T-helper 2 cell treated with Interferon-gamma antibody and Interleukin-4, amounts not matched to agents 5 μg/mL and 100 μg/mL, for 36 hours (primary cell): ENCODE measurements around the gene EHD1.

Experiments used
- DNase-seq: peaks from one replicate; pipeline ENCODE4 v3.0.0; 2021; ENCODE audit warnings: low spot score
- H3K27ac Mint-ChIP-seq: one replicate; pipeline ENCODE4 v1.8.0; 2021; ENCODE audit warnings: mild to moderate bottlenecking, mixed read lengths
- H3K27me3 Mint-ChIP-seq: one replicate; pipeline ENCODE4 v1.8.0; 2021; ENCODE audit warnings: low read depth, mixed read lengths
- H3K36me3 Mint-ChIP-seq: one replicate; pipeline ENCODE4 v1.8.0; 2021; ENCODE audit warnings: low read depth, mixed read lengths
- H3K4me1 Mint-ChIP-seq: one replicate; pipeline ENCODE4 v1.8.0; 2021; ENCODE audit warnings: low read depth, mixed read lengths
- H3K4me3 Mint-ChIP-seq: one replicate; pipeline ENCODE4 v1.8.0; 2022; ENCODE audit warnings: mild to moderate bottlenecking, moderate library complexity, mixed read lengths
- H3K9me3 Mint-ChIP-seq: one replicate; pipeline ENCODE4 v1.8.0; 2021; ENCODE audit warnings: mixed read lengths

The EHD1 gene

DNA sequence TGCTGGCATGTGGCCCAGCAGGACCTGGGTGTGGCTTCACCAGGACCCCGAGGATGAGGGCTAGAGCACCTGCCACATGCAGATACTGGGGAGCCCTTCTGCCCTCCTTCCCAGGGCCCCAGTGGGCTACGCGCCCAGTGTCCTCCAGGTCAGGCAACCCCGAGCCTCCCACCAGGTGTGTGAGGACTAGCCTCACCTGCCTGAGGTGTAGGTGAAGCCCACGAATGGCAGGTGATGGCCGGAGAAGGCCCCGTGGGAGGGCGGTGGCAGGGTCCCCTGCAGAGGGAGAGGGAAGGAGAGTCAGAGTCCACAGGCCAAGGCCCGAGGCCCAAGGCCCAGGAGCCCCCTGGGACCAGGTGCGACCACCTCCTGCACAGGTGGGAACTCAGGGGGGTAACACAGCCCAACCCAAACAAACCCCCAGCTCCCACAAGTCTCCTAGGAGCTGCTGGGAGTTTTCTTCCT is 40.5 kb downstream of the EHD1 start:
- H3K4me1 Mint-ChIP-seq = peaks cover 2% of the 10 kb centered on the region
- no peaks in the 10 kb centered on the region for H3K36me3 Mint-ChIP-seq
- H3K27ac Mint-ChIP-seq = no peak overlapping the region
- H3K27me3 Mint-ChIP-seq = no peaks in the 10 kb centered on the region
- H3K9me3 Mint-ChIP-seq = no peaks in the 10 kb centered on the region
- no peak for DNase-seq
- no peak overlapping the region for H3K4me3 Mint-ChIP-seq

DNA sequence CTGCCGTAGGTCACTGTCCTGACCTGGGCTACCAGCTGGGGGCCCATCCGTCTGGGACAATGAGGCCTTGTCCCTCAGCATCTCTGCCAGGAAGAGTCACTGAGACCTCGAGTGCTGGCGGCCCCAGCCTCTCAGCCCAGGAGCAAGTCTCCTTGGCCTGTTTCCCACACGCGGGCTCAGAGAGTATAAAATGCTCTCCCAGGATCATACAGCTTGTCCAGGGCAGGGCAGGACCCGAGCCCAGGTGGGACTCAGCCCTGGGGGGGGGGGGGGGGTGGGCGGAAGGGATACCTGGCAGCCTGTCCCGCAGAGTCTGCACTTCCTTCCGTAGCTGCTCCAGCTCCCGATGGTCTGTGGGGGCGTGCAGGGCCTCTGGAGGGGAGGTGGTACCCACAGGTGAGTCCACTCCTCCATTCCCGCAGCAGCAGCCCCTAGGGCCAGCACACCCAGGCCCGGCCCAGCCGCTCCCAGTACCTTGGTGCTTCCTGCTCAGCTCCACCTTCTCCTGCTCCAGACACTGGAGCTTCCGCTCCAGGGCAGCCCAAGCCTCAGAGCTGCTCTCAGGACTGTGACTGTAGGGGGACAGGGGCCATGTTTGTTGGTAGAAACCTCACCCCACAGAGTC is 41.9 kb downstream of the EHD1 start:
- Mint-ChIP-seq H3K9me3 (no peaks in the 10 kb centered on the region), H3K4me3 (no peak overlapping the region), H3K27me3 (no peaks in the 10 kb centered on the region), H3K36me3 (no peaks in the 10 kb centered on the region), H3K4me1 (peaks cover 2% of the 10 kb centered on the region), H3K27ac (no peak overlapping the region)
- DNase-seq = no peak

DNA sequence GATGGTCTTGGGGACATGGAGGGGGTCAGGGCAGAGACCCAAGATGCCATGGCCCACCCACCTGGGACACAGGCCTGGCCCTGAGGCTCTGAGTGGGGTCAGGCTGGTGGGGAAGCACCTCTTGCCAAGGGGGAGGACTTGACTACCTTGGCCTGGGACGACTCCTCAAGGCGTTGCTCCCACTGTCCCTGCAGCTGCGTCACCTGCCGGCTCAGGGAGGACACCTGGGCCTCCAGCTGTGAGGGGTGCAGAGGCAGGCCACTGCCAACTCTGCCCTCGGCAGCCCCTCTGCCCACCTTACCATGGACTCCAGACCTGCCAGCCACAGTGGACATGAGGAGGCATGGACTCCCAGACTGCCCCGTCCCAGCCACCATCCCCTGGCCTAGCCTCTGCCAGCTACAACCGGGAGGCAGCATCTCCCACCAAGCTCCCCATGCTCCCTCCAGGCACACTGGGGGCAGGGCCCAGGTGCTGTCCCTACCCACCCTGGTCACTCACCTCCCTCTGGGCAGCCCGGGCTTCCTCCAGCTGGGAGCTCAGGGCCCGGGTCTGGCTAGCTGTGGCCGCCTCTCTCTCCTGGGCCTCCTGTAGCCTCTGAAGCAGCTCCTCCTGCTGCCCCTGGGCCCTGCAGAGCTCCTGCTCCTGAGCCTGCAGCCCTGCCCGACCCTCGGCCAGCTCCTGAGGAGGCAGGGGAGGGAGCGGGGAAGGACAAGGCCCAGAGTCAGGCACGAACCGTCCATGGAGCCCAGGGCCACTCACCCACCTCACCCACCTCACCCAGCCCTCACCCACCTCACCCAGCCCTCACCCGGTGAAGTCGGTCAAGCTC is 42.6 kb downstream of the EHD1 start:
- no peaks in the 10 kb centered on the region for H3K9me3 Mint-ChIP-seq
- no peak overlapping the region for H3K27ac Mint-ChIP-seq
- no peaks in the 10 kb centered on the region for H3K36me3 Mint-ChIP-seq
- H3K27me3 Mint-ChIP-seq = no peaks in the 10 kb centered on the region
- no peak for DNase-seq
- peaks cover 2% of the 10 kb centered on the region for H3K4me1 Mint-ChIP-seq
- no peak overlapping the region for H3K4me3 Mint-ChIP-seq

- H3K36me3 Mint-ChIP-seq = no peaks in the 10 kb centered on the region
- H3K4me3 Mint-ChIP-seq = no peak overlapping the region
- no peak overlapping the region for H3K27ac Mint-ChIP-seq
- H3K27me3 Mint-ChIP-seq = no peaks in the 10 kb centered on the region
- no peak for DNase-seq
- H3K9me3 Mint-ChIP-seq = no peaks in the 10 kb centered on the region
- peaks cover 2% of the 10 kb centered on the region for H3K4me1 Mint-ChIP-seq
Measured at GRCh38 chr11:64834723-64835615, 43.5 kb downstream of the EHD1 start.

DNA sequence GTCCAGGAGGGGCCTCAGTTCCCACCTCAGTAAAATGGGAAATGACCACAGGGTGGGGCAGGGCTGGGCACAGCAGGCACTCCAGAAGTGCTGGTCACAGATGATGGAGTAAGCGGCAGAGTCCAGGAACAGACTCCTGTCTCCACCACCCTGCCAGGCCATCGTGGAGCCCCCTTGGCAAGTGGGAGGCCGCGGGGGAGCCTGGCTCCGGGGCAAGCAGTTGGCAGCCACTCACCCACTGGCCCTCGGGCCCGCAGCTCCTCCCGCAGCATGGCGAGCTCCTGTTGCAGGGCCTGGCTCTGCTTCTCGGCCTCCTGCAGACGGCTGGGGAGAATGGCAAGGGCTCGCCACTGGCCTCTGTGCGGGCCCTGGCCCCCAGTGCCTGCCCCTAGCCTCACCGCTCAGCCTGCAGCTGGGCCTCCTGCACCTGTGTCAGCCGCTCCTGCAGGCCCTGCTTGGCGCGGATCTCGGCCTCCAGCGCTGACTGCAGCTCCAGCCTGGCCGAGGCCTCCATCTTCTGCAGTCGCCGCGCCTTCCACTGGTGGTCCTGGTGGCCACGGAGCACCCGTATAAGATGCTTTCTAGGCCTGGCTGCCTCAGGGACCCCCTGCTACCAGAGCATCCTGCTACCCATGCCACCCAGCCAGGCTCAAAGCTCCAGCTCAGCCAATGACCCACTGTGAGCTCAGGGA is 44.2 kb downstream of the EHD1 start:
- Mint-ChIP-seq H3K4me1 (peaks cover 2% of the 10 kb centered on the region), H3K27ac (no peak overlapping the region), H3K4me3 (no peak overlapping the region), H3K27me3 (no peaks in the 10 kb centered on the region), H3K36me3 (no peaks in the 10 kb centered on the region), H3K9me3 (no peaks in the 10 kb centered on the region)
- no peak for DNase-seq

GRCh38 chr11:64833509-64833908 is 44.9 kb downstream of the EHD1 start:
- Mint-ChIP-seq H3K4me1 (peaks cover 2% of the 10 kb centered on the region), H3K36me3 (no peaks in the 10 kb centered on the region), H3K4me3 (no peak overlapping the region), H3K9me3 (no peaks in the 10 kb centered on the region), H3K27ac (no peak overlapping the region), H3K27me3 (no peaks in the 10 kb centered on the region)
- DNase-seq = no peak

GRCh38 chr11:64833198-64833502 is 45.3 kb downstream of the EHD1 start:
- H3K36me3 Mint-ChIP-seq = no peaks in the 10 kb centered on the region
- DNase-seq = no peak
- no peak overlapping the region for H3K27ac Mint-ChIP-seq
- no peaks in the 10 kb centered on the region for H3K27me3 Mint-ChIP-seq
- H3K4me1 Mint-ChIP-seq = peaks cover 2% of the 10 kb centered on the region
- H3K9me3 Mint-ChIP-seq = no peaks in the 10 kb centered on the region
- no peak overlapping the region for H3K4me3 Mint-ChIP-seq

DNA sequence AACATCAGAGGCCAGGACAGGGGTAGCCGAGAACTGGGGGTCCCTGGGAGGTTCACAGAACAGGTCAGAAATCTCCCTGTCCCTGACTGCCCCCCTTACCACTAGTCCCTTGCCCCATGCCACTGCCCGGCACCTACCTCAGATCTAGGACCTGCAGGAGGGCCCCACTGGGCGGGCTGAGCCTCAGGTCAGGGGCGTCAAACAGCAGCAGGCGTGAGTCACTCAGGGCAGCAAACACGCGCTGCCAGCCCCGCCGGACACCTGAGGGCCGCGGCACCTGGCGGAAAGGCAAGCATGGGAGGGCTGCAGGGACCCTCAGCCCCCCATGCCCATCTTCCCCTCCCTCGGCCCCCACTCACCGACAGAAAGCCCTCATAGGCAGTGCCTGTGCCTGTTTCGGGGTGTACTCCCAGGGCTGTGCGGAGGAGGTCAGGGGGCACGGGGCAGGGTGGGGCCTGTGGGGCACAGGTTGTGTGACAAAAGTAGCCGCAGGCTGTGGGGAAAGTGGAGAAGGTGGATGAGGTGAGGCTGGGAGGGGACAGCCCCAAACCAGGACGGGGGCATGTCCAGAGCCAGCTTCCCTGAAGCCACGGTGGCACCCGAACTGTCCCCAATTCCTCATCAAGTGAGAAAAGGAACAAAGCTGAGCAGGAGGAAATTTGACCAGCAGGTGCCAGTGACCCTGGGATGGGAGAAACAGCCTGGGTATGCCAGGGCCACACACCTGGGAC is 45.8 kb downstream of the EHD1 start:
- no peaks in the 10 kb centered on the region for H3K9me3 Mint-ChIP-seq
- DNase-seq = no peak
- H3K4me1 Mint-ChIP-seq = peaks cover 2% of the 10 kb centered on the region
- no peak overlapping the region for H3K4me3 Mint-ChIP-seq
- no peaks in the 10 kb centered on the region for H3K36me3 Mint-ChIP-seq
- no peaks in the 10 kb centered on the region for H3K27me3 Mint-ChIP-seq
- no peak overlapping the region for H3K27ac Mint-ChIP-seq

- no peaks in the 10 kb centered on the region for H3K9me3 Mint-ChIP-seq
- H3K27ac Mint-ChIP-seq = no peak overlapping the region
- no peak for DNase-seq
- no peak overlapping the region for H3K4me3 Mint-ChIP-seq
- H3K27me3 Mint-ChIP-seq = no peaks in the 10 kb centered on the region
- no peaks in the 10 kb centered on the region for H3K36me3 Mint-ChIP-seq
- H3K4me1 Mint-ChIP-seq = no peaks in the 10 kb centered on the region
Measured at GRCh38 chr11:64831411-64831891, 47.0 kb downstream of the EHD1 start.

- H3K36me3 Mint-ChIP-seq = no peaks in the 10 kb centered on the region
- DNase-seq = no peak
Measured at GRCh38 chr11:64829536-64830251, 48.7 kb downstream of the EHD1 start.

DNA sequence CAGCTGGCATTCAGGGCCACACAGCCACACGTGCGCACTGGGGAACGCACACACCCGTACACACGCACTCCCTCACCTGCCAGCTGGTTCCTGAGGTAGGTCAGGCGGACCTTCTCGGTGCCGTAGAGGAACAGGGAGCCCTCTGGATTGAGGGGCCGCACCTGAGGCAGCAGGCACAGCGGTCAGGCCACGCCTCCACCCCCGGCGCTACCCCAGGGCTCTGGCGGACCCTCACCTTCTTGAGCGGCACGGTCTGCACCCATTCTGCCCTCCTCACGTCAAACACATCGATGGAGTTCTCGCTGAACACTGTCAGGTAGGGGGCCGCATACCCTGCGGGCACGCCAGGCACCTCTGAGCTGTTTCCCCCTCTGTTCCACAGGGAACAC is 51.0 kb downstream of the EHD1 start:
- no peaks in the 10 kb centered on the region for H3K9me3 Mint-ChIP-seq
- no peaks in the 10 kb centered on the region for H3K4me1 Mint-ChIP-seq
- DNase-seq = no peak
- no peak overlapping the region for H3K4me3 Mint-ChIP-seq
- H3K36me3 Mint-ChIP-seq = no peaks in the 10 kb centered on the region
- H3K27me3 Mint-ChIP-seq = no peaks in the 10 kb centered on the region
- H3K27ac Mint-ChIP-seq = no peak overlapping the region

More at GRCh38 chr11:64829536-64830251, 48.7 kb downstream of the EHD1 start:
- no peak overlapping the region for H3K27ac Mint-ChIP-seq
- no peaks in the 10 kb centered on the region for H3K4me1 Mint-ChIP-seq
- no peaks in the 10 kb centered on the region for H3K9me3 Mint-ChIP-seq
- H3K27me3 Mint-ChIP-seq = no peaks in the 10 kb centered on the region
- no peak overlapping the region for H3K4me3 Mint-ChIP-seq

DNA sequence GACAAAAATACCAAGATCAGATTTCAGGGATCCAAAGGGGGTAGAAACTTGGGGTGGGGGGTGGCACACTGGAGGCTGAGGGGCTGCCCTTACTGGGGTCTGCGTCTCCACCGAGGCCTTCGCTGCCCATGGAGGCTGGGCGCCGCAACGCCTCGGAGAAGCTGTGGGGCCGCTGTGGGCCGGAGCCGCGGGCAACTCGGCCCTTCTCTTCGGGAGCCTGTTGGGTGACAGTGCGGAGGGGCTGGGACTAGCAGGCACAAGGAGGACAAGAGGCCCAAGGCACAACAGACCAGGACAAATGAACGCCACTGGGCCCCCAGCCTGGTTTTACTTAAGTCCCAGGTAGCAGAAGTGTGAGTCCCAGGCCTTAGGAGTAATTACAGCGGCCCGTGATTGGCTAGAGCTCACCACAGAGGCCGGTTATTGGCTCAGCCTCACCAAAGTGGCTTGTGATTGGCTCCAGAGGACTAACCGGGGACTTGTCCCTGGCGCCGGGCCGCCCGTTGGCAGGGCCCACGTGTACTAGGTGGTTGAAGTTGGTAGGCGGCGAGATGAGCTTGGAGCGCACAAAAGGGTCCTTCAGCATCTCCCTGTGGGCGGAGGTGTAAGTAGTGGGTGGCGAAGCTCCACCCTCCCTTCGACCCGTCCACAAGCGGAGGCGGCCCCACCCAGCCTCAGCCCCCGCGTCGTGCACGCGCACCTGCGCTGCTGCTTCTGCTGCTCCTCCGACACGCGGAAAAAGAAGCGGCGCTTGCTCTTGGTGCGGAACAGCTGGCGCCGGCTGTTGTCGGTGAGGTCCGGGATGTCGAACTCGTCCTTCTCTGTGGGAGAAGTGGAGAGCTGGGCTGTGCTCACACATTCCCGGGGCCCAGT is 51.6 kb downstream of the EHD1 start:
- H3K4me1 Mint-ChIP-seq = no peaks in the 10 kb centered on the region
- H3K27ac Mint-ChIP-seq = no peak overlapping the region
- DNase-seq = no peak
- H3K9me3 Mint-ChIP-seq = no peaks in the 10 kb centered on the region
- no peaks in the 10 kb centered on the region for H3K27me3 Mint-ChIP-seq
- no peak overlapping the region for H3K4me3 Mint-ChIP-seq
- no peaks in the 10 kb centered on the region for H3K36me3 Mint-ChIP-seq
